H9 (cell line): Measurements from ENCODE around the gene CTNNBL1. TPM values are rescaled to one million over a fixed set of nuclear protein-coding genes. Genes with fewer than 3 reads are reported as not detected.

Source experiments
- DNase-seq: peaks from one replicate; pipeline ENCODE4 v3.0.0-alpha.2; 2017
- H2AFZ ChIP-seq: one replicate; pipeline ENCODE4 v1.6.1; 2013; ENCODE audit warnings: mild to moderate bottlenecking, low read length, control low read depth, moderate library complexity
- H2AK5ac ChIP-seq: 2 replicates; pipeline ENCODE4 v1.6.1; 2013; ENCODE audit warnings: low read length, control low read depth, mixed read lengths; ENCODE audit not compliant: insufficient read length
- H2BK120ac ChIP-seq: one replicate; pipeline ENCODE4 v1.6.1; 2013; ENCODE audit warnings: low read depth, mild to moderate bottlenecking, low read length, control low read depth, inconsistent platforms; ENCODE audit not compliant: poor library complexity, severe bottlenecking
- H2BK12ac ChIP-seq: 2 replicates; pipeline ENCODE4 v1.6.1; 2013; ENCODE audit warnings: low read length, control low read depth, mixed read lengths, low read depth; ENCODE audit not compliant: insufficient read length
- H2BK15ac ChIP-seq: 2 replicates; pipeline ENCODE4 v1.6.1; 2013; ENCODE audit warnings: low read depth, low read length, control low read depth
- H2BK20ac ChIP-seq: one replicate; pipeline ENCODE4 v1.6.1; 2013; ENCODE audit warnings: low read depth, mild to moderate bottlenecking, low read length, control low read depth, inconsistent platforms; ENCODE audit not compliant: poor library complexity, severe bottlenecking
- H2BK5ac ChIP-seq: 2 replicates; pipeline ENCODE4 v1.6.1; 2013; ENCODE audit warnings: low read length, control low read depth, mixed read lengths; ENCODE audit not compliant: insufficient read length
- H3K14ac ChIP-seq: 2 replicates; pipeline ENCODE4 v1.6.1; 2013; ENCODE audit warnings: low read length, control low read depth; ENCODE audit not compliant: insufficient read depth
- H3K18ac ChIP-seq: 2 replicates; pipeline ENCODE4 v1.6.1; 2013; ENCODE audit warnings: low read depth, mild to moderate bottlenecking, mixed read lengths, low read length, control low read depth; ENCODE audit not compliant: insufficient read length
- H3K23ac ChIP-seq: 2 replicates; pipeline ENCODE4 v1.6.1; 2013; ENCODE audit warnings: low read length, control low read depth, mixed read lengths, low read depth; ENCODE audit not compliant: insufficient read length
- H3K23me2 ChIP-seq: 2 replicates; pipeline ENCODE4 v1.6.1; 2013; ENCODE audit warnings: low read depth, mild to moderate bottlenecking, mixed read lengths, low read length, control low read depth; ENCODE audit not compliant: insufficient read length, poor library complexity, severe bottlenecking
- H3K27ac ChIP-seq: 2 replicates; pipeline ENCODE4 v1.5.1; 2013; ENCODE audit warnings: low read length, control low read depth, mixed read lengths, low read depth; ENCODE audit not compliant: insufficient read length
- H3K27me3 ChIP-seq: 2 replicates; pipeline ENCODE4 v1.6.1; 2013; ENCODE audit warnings: low read length, control low read depth, inconsistent platforms; ENCODE audit not compliant: insufficient read depth
- H3K4ac ChIP-seq: 2 replicates; pipeline ENCODE4 v1.6.1; 2013; ENCODE audit warnings: low read depth, mild to moderate bottlenecking, control low read depth, inconsistent platforms, low read length, moderate library complexity
- H3K4me1 ChIP-seq: 2 replicates; pipeline ENCODE4 v1.6.1; 2013; ENCODE audit warnings: low read length, control low read depth, inconsistent platforms; ENCODE audit not compliant: insufficient read depth
- H3K4me2 ChIP-seq: 2 replicates; pipeline ENCODE4 v1.6.1; 2013; ENCODE audit warnings: low read length, control low read depth, mixed read lengths; ENCODE audit not compliant: insufficient read length, insufficient read depth
- H3K56ac ChIP-seq: 2 replicates; pipeline ENCODE4 v1.6.1; 2013; ENCODE audit warnings: low read depth, mild to moderate bottlenecking, mixed read lengths, low read length, control low read depth; ENCODE audit not compliant: insufficient read length
- H3K79me1 ChIP-seq: 2 replicates; pipeline ENCODE4 v1.6.1; 2013; ENCODE audit warnings: low read depth, mild to moderate bottlenecking, moderate library complexity, low read length, control low read depth, inconsistent platforms; ENCODE audit not compliant: insufficient read depth, poor library complexity, severe bottlenecking
- H3K79me2 ChIP-seq: 2 replicates; pipeline ENCODE4 v1.6.1; 2013; ENCODE audit warnings: low read length, control low read depth, inconsistent platforms; ENCODE audit not compliant: insufficient read depth
- H3K9ac ChIP-seq: 2 replicates; pipeline ENCODE4 v1.6.1; 2013; ENCODE audit warnings: low read length, control low read depth, mixed read lengths; ENCODE audit not compliant: insufficient read length; ENCODE audit errors: extremely low read depth
- H3K9me3 ChIP-seq: one replicate; pipeline ENCODE4 v1.6.1; 2013; ENCODE audit warnings: low read depth, low read length, inconsistent platforms; ENCODE audit not compliant: control insufficient read depth
- H3T11ph ChIP-seq: one replicate; pipeline ENCODE4 v1.6.1; 2013; ENCODE audit warnings: mild to moderate bottlenecking, low read length, control low read depth, inconsistent platforms
- H4K20me1 ChIP-seq: one replicate; pipeline ENCODE4 v1.6.1; 2013; ENCODE audit not compliant: control insufficient read depth, insufficient read length, insufficient read depth
- H4K5ac ChIP-seq: 2 replicates; pipeline ENCODE4 v1.6.1; 2013; ENCODE audit warnings: low read depth, mild to moderate bottlenecking, mixed read lengths, low read length, control low read depth; ENCODE audit not compliant: insufficient read length
- H4K8ac ChIP-seq: replicated peaks from 2 replicates; pipeline ENCODE4 v1.6.1; 2013; ENCODE audit warnings: low read length, control low read depth, mixed read lengths, low read depth; ENCODE audit not compliant: insufficient read length
- H4K91ac ChIP-seq: 2 replicates; pipeline ENCODE4 v1.6.1; 2013; ENCODE audit warnings: low read depth, mild to moderate bottlenecking, moderate library complexity, mixed read lengths, low read length, control low read depth; ENCODE audit not compliant: insufficient read length
- H3K27ac Mint-ChIP-seq, 3 experiments: 2 replicates in 2 of 3; 3 replicates in 1 of 3; pipeline ENCODE4 v1.8.0; 2020 to 2021; ENCODE audit warnings: mixed read lengths in 3 of 3, mild to moderate bottlenecking in 1 of 3, moderate library complexity in 1 of 3
- H3K27me3 Mint-ChIP-seq: 2 replicates; pipeline ENCODE4 v1.8.0; 2021; ENCODE audit warnings: low read depth, mild to moderate bottlenecking, moderate library complexity, mixed read lengths
- H3K36me3 Mint-ChIP-seq, 3 experiments: 2 replicates in 2 of 3; 3 replicates in 1 of 3; pipeline ENCODE4 v1.8.0; 2020 to 2021; ENCODE audit warnings: low read depth in 3 of 3, mixed read lengths in 3 of 3; ENCODE audit not compliant: insufficient read depth in 1 of 3
- H3K4me1 Mint-ChIP-seq, 2 experiments: 2 replicates each; pipeline ENCODE4 v1.8.0; 2020; ENCODE audit warnings: mixed read lengths in 2 of 2
- H3K4me3 Mint-ChIP-seq, 2 experiments: 2 replicates in 1 of 2; 3 replicates in 1 of 2; pipeline ENCODE4 v1.8.0; 2020 to 2021; ENCODE audit warnings: mild to moderate bottlenecking in 2 of 2, mixed read lengths in 2 of 2, moderate library complexity in 1 of 2
- H3K9me3 Mint-ChIP-seq, 2 experiments: 2 replicates in 1 of 2; 3 replicates in 1 of 2; pipeline ENCODE4 v1.8.0; 2020; ENCODE audit warnings: mild to moderate bottlenecking in 2 of 2, mixed read lengths in 2 of 2, moderate library complexity in 1 of 2
- WGBS: extraction: QIAGEN DNeasy Blood & Tissue Kit; methylation state at CpG from one replicate; pipeline ENCODE4 v1.1.7; 2013; ENCODE audit warnings: missing lambda C conversion rate, low lambda C conversion rate, mixed read lengths; ENCODE audit not compliant: insufficient read length; ENCODE audit errors: extremely low coverage; 5-methylcytosine and 5-hydroxymethylcytosine counted together
- total RNA-seq: library from RNA; stranded (reverse); gene quantifications from 2 replicates; pipeline ENCODE4 v1.2.1, GENCODE V29; 2021
- TF ChIP-seq, protein P1 (sequence below): fragments of 200-600 bp; sonication (generic); conservative IDR thresholded peaks from 3 replicates; pipeline ENCODE4 v1.8.0; 2021; ENCODE audit warnings: antibody characterized with exemption, mild to moderate bottlenecking

Gene CTNNBL1
- total RNA-seq, 1 experiment from 2014 or later: 67.2 TPM

DNA sequence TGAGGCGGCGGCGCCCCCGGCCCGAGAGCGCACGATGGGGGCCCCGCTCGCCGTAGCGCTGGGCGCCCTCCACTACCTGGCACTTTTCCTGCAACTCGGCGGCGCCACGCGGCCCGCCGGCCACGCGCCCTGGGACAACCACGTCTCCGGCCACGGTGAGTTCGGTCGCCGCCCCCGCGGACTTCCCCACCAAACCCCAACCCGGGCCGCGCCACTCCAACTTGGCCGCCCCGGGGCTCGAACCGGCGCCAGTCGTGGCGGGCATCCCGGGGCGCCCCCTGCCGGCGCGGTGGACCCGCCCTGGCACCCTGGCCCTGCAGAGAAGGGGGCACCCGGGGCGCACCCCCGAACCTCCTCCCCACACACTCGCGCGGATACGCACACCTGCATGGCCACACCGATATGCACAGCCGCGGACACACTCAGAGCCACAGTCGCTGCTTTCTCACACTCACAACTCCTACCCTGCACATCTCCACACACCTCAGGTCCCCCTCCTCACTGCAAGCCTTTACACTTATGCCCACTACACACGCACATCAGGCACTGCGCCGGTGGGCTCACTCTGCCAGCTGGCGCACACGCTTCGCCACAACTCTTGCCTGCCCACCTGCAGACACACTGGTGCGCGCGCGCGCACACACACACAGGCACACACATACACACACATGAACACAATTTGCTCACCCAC is 209.6 kb downstream of the CTNNBL1 start:
- Histone ChIP-seq H3K4ac (no peak overlapping the region), H3K9me3 (no peaks in the 10 kb centered on the region), H3K27me3 (no peaks in the 10 kb centered on the region), H3K4me1 (peaks cover 4% of the 10 kb centered on the region; the same call in 1 of the 2 replicates), H3K79me2 (no peaks in the 10 kb centered on the region), H2AK5ac (no peak overlapping the region), H3K27ac (no peak overlapping the region), H4K20me1 (no peaks in the 10 kb centered on the region), H2BK15ac (no peak overlapping the region), H2BK20ac (no peak overlapping the region), H2BK12ac (no peak overlapping the region), H3K18ac (no peak overlapping the region), H2AFZ (no peak overlapping the region), H3K14ac (peak overlapping the region; percentile 28; the same call in 1 of the 2 replicates), H3K23ac (no peak overlapping the region), H3T11ph (no peak overlapping the region), H4K8ac (no peak overlapping the region), H3K56ac (no peak overlapping the region), H3K9ac (no peak overlapping the region), H3K79me1 (no peaks in the 10 kb centered on the region), H4K5ac (no peak overlapping the region), H2BK120ac (no peak overlapping the region), H3K4me2 (peak overlapping the region; percentile 34), H2BK5ac (no peak overlapping the region), H3K23me2 (peaks cover 3% of the 10 kb centered on the region), H4K91ac (no peak overlapping the region)
- DNase-seq: peak; percentile 38
- Mint-ChIP-seq H3K36me3 (no peaks in the 10 kb centered on the region; a peak in 1 of 7 replicates), H3K27me3 (peaks cover 41% of the 10 kb centered on the region), H3K4me3 (peak overlapping the region; percentile 65 to 82), H3K9me3 (peaks cover 0 to 4% of the 10 kb centered on the region in 2 experiments; a peak in 1 of 5 replicates), H3K4me1 (peaks cover 43 to 57% of the 10 kb centered on the region in 2 experiments), H3K27ac (no peak overlapping the region; a peak in 2 of 7 replicates)
- TF ChIP-seq, protein P1, sequence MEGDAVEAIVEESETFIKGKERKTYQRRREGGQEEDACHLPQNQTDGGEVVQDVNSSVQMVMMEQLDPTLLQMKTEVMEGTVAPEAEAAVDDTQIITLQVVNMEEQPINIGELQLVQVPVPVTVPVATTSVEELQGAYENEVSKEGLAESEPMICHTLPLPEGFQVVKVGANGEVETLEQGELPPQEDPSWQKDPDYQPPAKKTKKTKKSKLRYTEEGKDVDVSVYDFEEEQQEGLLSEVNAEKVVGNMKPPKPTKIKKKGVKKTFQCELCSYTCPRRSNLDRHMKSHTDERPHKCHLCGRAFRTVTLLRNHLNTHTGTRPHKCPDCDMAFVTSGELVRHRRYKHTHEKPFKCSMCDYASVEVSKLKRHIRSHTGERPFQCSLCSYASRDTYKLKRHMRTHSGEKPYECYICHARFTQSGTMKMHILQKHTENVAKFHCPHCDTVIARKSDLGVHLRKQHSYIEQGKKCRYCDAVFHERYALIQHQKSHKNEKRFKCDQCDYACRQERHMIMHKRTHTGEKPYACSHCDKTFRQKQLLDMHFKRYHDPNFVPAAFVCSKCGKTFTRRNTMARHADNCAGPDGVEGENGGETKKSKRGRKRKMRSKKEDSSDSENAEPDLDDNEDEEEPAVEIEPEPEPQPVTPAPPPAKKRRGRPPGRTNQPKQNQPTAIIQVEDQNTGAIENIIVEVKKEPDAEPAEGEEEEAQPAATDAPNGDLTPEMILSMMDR: peak; percentile 67
- WGBS: no CpG with 5 or more reads among the region's 67 CpGs
